H1 (cell line): ENCODE results near the gene DSTN. TPM values are rescaled to one million over a fixed set of nuclear protein-coding genes. Genes with fewer than 3 reads are reported as not detected.

ENCODE experiments used
- CTCF ChIA-PET: fragments of 300-600 bp; sonication (Branson Sonifier 250); formaldehyde crosslinking; loops from one replicate; lab custom pipeline; 2021; ENCODE audit not compliant: partially characterized antibody; lab: Charles Lee
- POLR2A ChIA-PET: fragments of 300-600 bp; sonication (Branson Sonifier 250); formaldehyde crosslinking; loops from one replicate; lab custom pipeline; 2021; ENCODE audit warnings: inconsistent platforms; ENCODE audit not compliant: partially characterized antibody; lab: Charles Lee
- DNase-seq, 2 experiments: peaks; one replicate each; pipeline versions ENCODE4 v3.0.0 to v3.0.0-alpha.2; 2010 to 2022; ENCODE audit warnings: low spot score in 2 of 2, low read depth in 1 of 2, mixed read lengths in 1 of 2
- FAIRE-seq: peaks from 2 replicates; lab custom pipeline; 2011; peaks lifted over from hg19 to GRCh38; lab: Jason Lieb, UNC
- H2AFZ ChIP-seq: 2 replicates; pipeline ENCODE4 v1.8.1; 2012; ENCODE audit warnings: low read length, inconsistent platforms
- H2AK5ac ChIP-seq: 2 replicates; pipeline ENCODE4 v1.6.1; 2013; ENCODE audit warnings: low read depth, low read length
- H2BK120ac ChIP-seq: replicated peaks from 2 replicates; pipeline ENCODE3; 2013; ENCODE audit warnings: low read depth, low read length, inconsistent platforms
- H2BK12ac ChIP-seq: 2 replicates; pipeline ENCODE4 v1.6.1; 2013; ENCODE audit warnings: low read depth, low read length
- H2BK15ac ChIP-seq: 2 replicates; pipeline ENCODE4 v1.6.1; 2013; ENCODE audit warnings: low read length
- H2BK20ac ChIP-seq: 2 replicates; pipeline ENCODE4 v1.6.1; 2013; ENCODE audit warnings: low read length
- H2BK5ac ChIP-seq: 2 replicates; pipeline ENCODE4 v1.6.1; 2013; ENCODE audit warnings: low read depth, low read length
- H3K14ac ChIP-seq: 2 replicates; pipeline ENCODE4 v1.6.1; 2013; ENCODE audit warnings: inconsistent platforms; ENCODE audit not compliant: insufficient read length
- H3K18ac ChIP-seq: 2 replicates; pipeline ENCODE4 v1.6.1; 2013; ENCODE audit warnings: low read length; ENCODE audit errors: extremely low read depth
- H3K23ac ChIP-seq: 2 replicates; pipeline ENCODE4 v1.6.1; 2013; ENCODE audit warnings: inconsistent platforms; ENCODE audit not compliant: insufficient read length
- H3K23me2 ChIP-seq: 2 replicates; pipeline ENCODE4 v1.6.1; 2013; ENCODE audit warnings: low read depth, low read length
- H3K27ac ChIP-seq: 2 replicates; pipeline ENCODE4 v1.6.1; 2011; ENCODE audit warnings: low read depth, low read length, inconsistent platforms
- H3K27me3 ChIP-seq, 4 experiments: replicated peaks in 1 of 4; 1 replicate in 1 of 4; 2 replicates in 3 of 4; pipeline versions ENCODE4 v1.6.1 to v1.8.1; 2011 to 2013; ENCODE audit warnings: low read length in 3 of 4, mild to moderate bottlenecking in 3 of 4, inconsistent platforms in 2 of 4, mixed read lengths in 2 of 4, moderate library complexity in 1 of 4; ENCODE audit not compliant: control insufficient read depth in 3 of 4, insufficient read depth in 3 of 4; ENCODE audit errors: extremely low read depth in 1 of 4
- H3K36me3 ChIP-seq, 4 experiments: 2 replicates each; pipeline versions ENCODE4 v1.6.1 to v1.8.1; 2011 to 2013; ENCODE audit warnings: mild to moderate bottlenecking in 4 of 4, low read length in 3 of 4, moderate library complexity in 2 of 4, control low read depth in 1 of 4, inconsistent platforms in 1 of 4; ENCODE audit not compliant: insufficient read depth in 4 of 4, control insufficient read depth in 2 of 4
- H3K4ac ChIP-seq: replicated peaks from 2 replicates; pipeline ENCODE3; 2013; ENCODE audit warnings: low read length, low read depth, mixed read lengths, inconsistent platforms; ENCODE audit not compliant: insufficient read length
- H3K4me1 ChIP-seq, 4 experiments: replicated peaks in 1 of 4; 1 replicate in 1 of 4; 2 replicates in 3 of 4; pipeline versions ENCODE4 v1.6.1 to v1.8.1; 2011 to 2013; ENCODE audit warnings: low read length in 3 of 4, inconsistent platforms in 2 of 4, mixed read lengths in 1 of 4; ENCODE audit not compliant: insufficient read depth in 4 of 4, control insufficient read depth in 3 of 4
- H3K4me2 ChIP-seq, 2 experiments: 2 replicates each; pipeline versions ENCODE4 v1.6.1 to v1.8.1; 2011 to 2013; ENCODE audit warnings: low read depth in 2 of 2, low read length in 2 of 2, control low read depth in 1 of 2, inconsistent platforms in 1 of 2, mild to moderate bottlenecking in 1 of 2; ENCODE audit not compliant: insufficient read depth in 1 of 2
- H3K4me3 ChIP-seq, 4 experiments: fragments of 200-600, 300-600 bp in 1 of 4; sonication (generic), shearing (Covaris generic), sonication (Bioruptor Twin) in 1 of 4; 2 replicates each; pipeline versions ENCODE4 v1.5.1 to v1.8.1; 2011 to 2016; ENCODE audit warnings: low read length in 4 of 4, low read depth in 3 of 4, control low read depth in 2 of 4, inconsistent platforms in 2 of 4, mild to moderate bottlenecking in 2 of 4, mixed read lengths in 1 of 4, moderate library complexity in 1 of 4; ENCODE audit not compliant: insufficient read depth in 2 of 4; ENCODE audit errors: extremely low read depth in 1 of 4
- H3K56ac ChIP-seq: replicated peaks from 2 replicates; pipeline ENCODE3; 2013; ENCODE audit warnings: low read depth, mild to moderate bottlenecking, mixed read lengths, low read length, inconsistent platforms; ENCODE audit not compliant: insufficient read length
- H3K79me1 ChIP-seq: 2 replicates; pipeline ENCODE4 v1.6.1; 2013; ENCODE audit warnings: low read depth, low read length, control low read depth
- H3K79me2 ChIP-seq, 2 experiments: 2 replicates each; pipeline versions ENCODE4 v1.6.1 to v1.8.1; 2012 to 2013; ENCODE audit warnings: low read length in 2 of 2, mild to moderate bottlenecking in 2 of 2, inconsistent platforms in 1 of 2; ENCODE audit not compliant: insufficient read depth in 2 of 2, control insufficient read depth in 1 of 2
- H3K9ac ChIP-seq, 4 experiments: replicated peaks in 1 of 4; 1 replicate in 1 of 4; 2 replicates in 3 of 4; pipeline versions ENCODE4 v1.6.1 to v1.8.1; 2011 to 2013; ENCODE audit warnings: low read depth in 3 of 4, low read length in 3 of 4, control low read depth in 2 of 4, mild to moderate bottlenecking in 2 of 4, moderate library complexity in 2 of 4, inconsistent platforms in 1 of 4; ENCODE audit errors: extremely low read depth in 1 of 4
- H3K9me3 ChIP-seq, 2 experiments: 2 replicates each; pipeline versions ENCODE4 v1.6.1 to v1.8.1; 2012 to 2013; ENCODE audit warnings: mild to moderate bottlenecking in 2 of 2, moderate library complexity in 2 of 2, control low read depth in 1 of 2, inconsistent platforms in 1 of 2, low read depth in 1 of 2, low read length in 1 of 2, mixed read lengths in 1 of 2; ENCODE audit not compliant: insufficient read depth in 2 of 2
- H4K20me1 ChIP-seq, 2 experiments: replicated peaks in 1 of 2; 2 replicates each; pipeline versions ENCODE3 to v1.8.1; 2011 to 2013; ENCODE audit warnings: inconsistent platforms in 2 of 2, low read length in 2 of 2, mild to moderate bottlenecking in 1 of 2; ENCODE audit not compliant: insufficient read depth in 2 of 2, control insufficient read depth in 1 of 2
- H4K5ac ChIP-seq: 2 replicates; pipeline ENCODE4 v1.6.1; 2013; ENCODE audit warnings: low read length, low read depth, mixed read lengths, inconsistent platforms; ENCODE audit not compliant: insufficient read length
- H4K8ac ChIP-seq: 2 replicates; pipeline ENCODE4 v1.8.0; 2013; ENCODE audit warnings: mild to moderate bottlenecking, moderate library complexity, low read length, inconsistent platforms; ENCODE audit not compliant: insufficient read depth; ENCODE audit errors: extremely low read depth
- H4K91ac ChIP-seq: replicated peaks from 2 replicates; pipeline ENCODE3; 2013; ENCODE audit warnings: low read length, mixed read lengths, inconsistent platforms; ENCODE audit not compliant: insufficient read length
- CREB1 ChIP-seq: IDR thresholded peaks from 2 replicates; pipeline ENCODE4 v1.6.1; 2012; ENCODE audit warnings: inconsistent platforms
- HDAC6 ChIP-seq: IDR thresholded peaks from one replicate; pipeline ENCODE4 v1.7.1; 2012; ENCODE audit warnings: low read depth, mild to moderate bottlenecking, inconsistent platforms, low read length, moderate library complexity
- MAFK ChIP-seq: IDR thresholded peaks from 2 replicates; pipeline ENCODE4 v1.6.1; 2012; ENCODE audit warnings: low read depth, mild to moderate bottlenecking, improper control_type of control experiment, low read length
- POLR2A ChIP-seq, 2 experiments: IDR thresholded peaks; 1 replicate in 1 of 2; 2 replicates in 1 of 2; pipeline ENCODE4 v1.6.1; 2011; ENCODE audit warnings: low read depth in 2 of 2, low read length in 2 of 2, mild to moderate bottlenecking in 2 of 2; ENCODE audit errors: control extremely low read depth in 1 of 2
- SP2 ChIP-seq: IDR thresholded peaks from 2 replicates; pipeline ENCODE4 v1.6.1; 2012; ENCODE audit warnings: mild to moderate bottlenecking, low read length, inconsistent platforms
- SUZ12 ChIP-seq: fragments of 200-600 bp; sonication (generic); IDR thresholded peaks from 2 replicates; pipeline ENCODE4 v1.6.1; 2012; ENCODE audit warnings: mild to moderate bottlenecking, inconsistent platforms, low read length, moderate library complexity, mixed read lengths
- WGBS, 2 experiments: shearing (Covaris generic) in 1 of 2; methylation state at CpG; one replicate each; pipeline versions ENCODE4 v1.1.6 to v1.1.7; 2013 to 2015; ENCODE audit warnings: low lambda C conversion rate in 2 of 2, mixed read lengths in 2 of 2, inconsistent platforms in 1 of 2, low coverage in 1 of 2, missing lambda C conversion rate in 1 of 2; ENCODE audit not compliant: insufficient replicate concordance in 2 of 2, insufficient coverage in 1 of 2, insufficient read length in 1 of 2; ENCODE audit errors: extremely low coverage in 1 of 2, missing lambda C conversion rate in 1 of 2; 5-methylcytosine and 5-hydroxymethylcytosine counted together
- polyA plus RNA-seq, 7 experiments: library from polyadenylated mRNA; depleted of rRNA in 3 of 7; stranded (reverse) in 5 of 7; unstranded in 2 of 7; fragments of >200 nt in 5 of 7; fragments of 200-250 nt in 2 of 7; gene quantifications; 1 replicate in 5 of 7; 2 replicates in 1 of 7; 4 replicates in 1 of 7; pipeline versions ENCODE4 v1.2.1 to v1.2.3, GENCODE V29; 2011 to 2013; ENCODE audit warnings: missing spikeins in 2 of 7, mixed read lengths in 2 of 7
- total RNA-seq: library from RNA; stranded (reverse); fragmentation: NEBNext Ultra II Directional; extraction: Animal tissue kit (Norgen Biotek cat#: 25700); gene quantifications from 2 replicates; pipeline ENCODE4 v1.2.1, GENCODE V29; 2021

Gene DSTN
- total and polyA plus RNA-seq, 2 of the 8 experiments (the other 6 are each of a cell fraction or from before 2014, with no cell fraction given): 43.3 to 208 TPM

DNA sequence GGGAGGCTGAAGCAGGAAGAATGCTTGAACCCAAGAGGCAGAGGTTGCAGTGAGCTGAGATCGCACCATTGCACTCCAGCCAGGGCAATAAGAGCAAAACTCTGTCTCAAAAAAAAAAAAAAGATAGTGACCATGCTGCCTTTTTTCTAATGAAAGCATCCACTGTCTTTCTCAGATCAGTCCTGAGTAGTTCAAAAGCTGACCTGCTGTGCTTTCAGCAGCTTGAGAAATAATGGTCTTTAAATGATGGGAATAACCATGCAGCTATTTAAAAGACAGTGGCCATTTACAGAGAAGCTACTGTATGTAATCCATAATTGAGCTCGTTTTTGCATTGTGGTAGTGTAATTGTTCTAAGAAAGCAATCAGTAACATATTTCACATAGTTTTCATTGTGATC is 36.1 kb downstream of the DSTN start:
- Histone ChIP-seq H2BK20ac (no peak overlapping the region), H4K8ac (no peak overlapping the region), H3K36me3 (peaks cover 0 to 23% (median 6%) of the 10 kb centered on the region in 4 experiments; a peak in 5 of 8 replicates), H3K27ac (no peak overlapping the region), H2BK15ac (no peak overlapping the region), H4K5ac (no peak overlapping the region), H3K79me1 (peaks cover 4% of the 10 kb centered on the region; the same call in 1 of the 2 replicates), H3K9ac (no peak overlapping the region), H4K91ac (no peak overlapping the region), H3K56ac (no peak overlapping the region), H3K9me3 (no peaks in the 10 kb centered on the region), H2AFZ (no peak overlapping the region), H3K79me2 (peaks cover 0 to 3% of the 10 kb centered on the region in 2 experiments; a peak in 2 of 4 replicates), H2AK5ac (no peak overlapping the region), H2BK120ac (no peak overlapping the region), H3K14ac (no peak overlapping the region), H3K23me2 (no peaks in the 10 kb centered on the region), H3K23ac (no peak overlapping the region), H3K27me3 (no peaks in the 10 kb centered on the region)
- WGBS, 2 experiments: 73% methylated on average over 2 of the region's 2 CpGs; no CpG with 5 or more reads in 1 of the 2 experiments
- FAIRE-seq: no peak
- CTCF ChIA-PET: interaction anchor here (0.7 to 4.3 kb wide), 5 partner anchors 10 to 69 kb away, joined by 3 to 39 read pairs (median 4); partner anchors contain the start of gene DSTN
- POLR2A ChIA-PET: interaction anchor here (0.6 to 3.9 kb wide), 6 partner anchors 12 to 289 kb away, joined by 3 to 23 read pairs (median 3); partner anchors contain the start of gene DSTN
- TF ChIP-seq CREB1 (no peak), HDAC6 (no peak), POLR2A (IDR thresholded peaks at IDR 0.05; ENCODE audit: control extremely low read depth in 1 of 2, low read depth in 2 of 2, low read length in 2 of 2) (no peak), SP2 (no peak), SUZ12 (no peak), MAFK (no peak)
- TF ChIP-seq, all 59 proteins: peak for 0
- peaks cover 0 to 15% (median 6%) of the 10 kb centered on the region in 4 experiments; a peak in 6 of 7 replicates for H3K4me1 ChIP-seq
- H4K20me1 ChIP-seq: peaks cover 0 to 5% of the 10 kb centered on the region in 2 experiments
- H2BK5ac ChIP-seq: no peak overlapping the region
- H2BK12ac ChIP-seq: no peak overlapping the region
- H3K4ac ChIP-seq: no peak overlapping the region
- H3K4me3 ChIP-seq: no peak overlapping the region
- H3K4me2 ChIP-seq: no peak overlapping the region
- H3K18ac ChIP-seq: no peak overlapping the region
- DNase-seq: no peak
